Hematopoietic multipotent progenitor cell treated with erythropoietin and hydrocortisone succinate and interleukin-3 and kit ligand, for 17 days (in vitro differentiated cells): ENCODE results near the gene PTRH1.

Source experiments
- DNase-seq: peaks from one replicate; pipeline ENCODE4 v3.0.0-alpha.2; 2015; ENCODE audit warnings: low spot score

Gene PTRH1

GRCh38 chr9:127720031-127720864 is 4.8 kb upstream of the PTRH1 start:
- DNase-seq: no peak

DNA sequence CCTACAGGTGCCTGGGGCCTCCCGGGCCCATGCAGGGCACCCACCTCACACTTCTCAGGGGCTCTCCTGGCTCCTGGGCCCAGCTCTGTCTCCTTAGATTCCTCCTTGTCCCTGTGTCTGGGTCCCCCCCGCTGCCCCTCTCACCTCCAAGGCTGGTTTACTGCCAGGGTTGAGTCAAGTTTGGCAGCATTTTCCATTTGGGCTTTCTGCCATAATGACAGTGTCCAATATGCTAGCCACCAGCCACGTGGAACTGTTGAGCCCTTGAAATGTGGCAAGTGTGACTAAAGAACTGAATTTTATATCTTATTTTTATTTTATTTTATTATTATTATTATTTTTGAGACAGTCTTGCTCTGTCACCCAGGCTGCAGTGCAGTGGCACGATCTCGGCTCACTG is 2.3 kb upstream of the PTRH1 start:
- DNase-seq: no peak

GRCh38 chr9:127716412-127716811 is 949 bp upstream of the PTRH1 start:
- no peak for DNase-seq

- no peak for DNase-seq
Measured at GRCh38 chr9:127714951-127715469, 453 bp downstream of the PTRH1 start.

DNA sequence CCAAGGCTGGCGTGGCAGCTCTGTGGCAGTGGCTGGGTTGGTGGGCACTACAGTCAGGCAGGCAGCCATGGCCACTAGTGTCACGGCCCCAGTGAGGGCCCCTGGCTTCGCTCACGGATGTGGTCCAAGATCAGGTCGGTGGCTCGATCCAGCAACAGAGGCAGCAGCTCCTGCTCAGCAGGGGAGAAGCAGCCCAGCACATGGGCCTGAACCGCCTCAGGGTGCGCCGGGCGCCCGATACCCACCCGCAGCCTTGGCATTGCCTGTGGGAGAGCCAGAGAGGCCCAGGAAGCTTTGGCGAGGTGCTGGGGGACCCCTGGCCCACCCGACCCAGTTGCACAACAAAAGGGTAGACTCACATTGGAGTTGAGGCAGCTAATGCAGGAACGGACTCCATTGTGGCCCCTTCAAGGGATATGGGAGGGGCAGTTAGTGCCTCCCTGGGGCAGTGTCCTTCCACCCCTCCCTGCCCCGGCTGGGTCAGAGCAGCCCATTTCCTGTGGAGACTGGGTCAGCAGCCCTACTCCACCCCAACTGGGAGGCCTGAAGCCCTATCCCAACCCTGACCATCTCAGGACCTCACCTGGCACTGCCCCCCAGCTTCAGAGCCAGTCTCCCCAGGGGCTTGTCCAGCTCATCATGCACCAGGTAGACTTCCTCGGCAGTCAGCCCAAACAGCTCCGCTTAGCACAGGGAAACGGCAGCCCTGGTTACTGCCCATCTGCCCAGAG is 1.3 kb downstream of the PTRH1 start:
- no peak for DNase-seq

- no peak for DNase-seq
Measured at GRCh38 chr9:127712867-127713266, 2.6 kb downstream of the PTRH1 start.

DNA sequence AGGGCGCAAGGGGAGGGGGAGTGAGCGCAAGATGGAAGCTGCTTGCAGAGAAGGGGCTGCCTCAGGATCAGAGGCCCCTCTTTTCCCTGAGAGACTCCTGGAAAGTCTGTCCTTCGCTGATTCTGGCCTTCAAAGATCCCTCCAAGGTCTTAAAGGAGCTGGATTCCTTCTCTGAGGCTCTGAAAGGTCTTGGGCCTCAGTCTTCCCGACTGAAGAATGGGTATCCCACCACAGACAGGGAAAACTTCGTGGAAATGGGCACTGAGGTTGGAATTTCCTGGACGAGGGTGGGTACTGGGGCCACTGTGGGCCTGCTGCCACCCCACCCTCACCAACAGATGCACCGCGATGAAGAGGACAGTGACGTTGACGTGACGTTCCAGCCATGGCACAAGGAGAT is 3.1 kb downstream of the PTRH1 start:
- no peak for DNase-seq

- DNase-seq: no peak
Measured at GRCh38 chr9:127711831-127712274, 3.6 kb downstream of the PTRH1 start.

GRCh38 chr9:127711226-127711701 is 4.2 kb downstream of the PTRH1 start:
- DNase-seq: no peak

DNA sequence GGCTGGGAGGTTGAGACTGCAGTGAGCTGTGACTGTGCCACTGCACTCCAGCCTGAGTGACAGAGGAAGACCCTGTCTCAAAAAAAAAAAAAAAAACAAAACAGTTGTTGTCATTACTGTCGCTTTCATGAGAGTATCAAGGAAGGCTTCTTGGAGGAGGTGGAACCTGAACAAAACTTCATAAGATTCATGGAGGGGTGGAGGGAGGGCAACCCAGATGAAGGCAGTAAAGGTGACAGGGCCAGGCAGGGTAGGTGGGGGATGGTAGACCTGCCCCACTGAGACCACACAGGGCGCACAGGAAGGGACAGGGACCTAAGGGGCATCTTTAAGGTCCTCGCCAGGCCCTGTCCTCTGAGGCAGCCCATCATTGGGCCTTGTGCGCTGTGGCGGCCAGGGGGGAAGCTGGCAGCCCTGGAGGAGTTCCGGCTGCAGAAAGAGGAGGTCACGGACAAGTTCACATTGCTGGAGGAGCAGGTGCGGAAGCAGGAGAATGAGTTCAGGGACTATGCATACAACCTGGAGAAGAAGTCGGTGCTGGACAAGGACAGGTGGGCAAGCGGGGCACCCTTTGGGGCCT is 5.2 kb downstream of the PTRH1 start:
- no peak for DNase-seq

- DNase-seq: no peak
Measured at GRCh38 chr9:127708952-127709587, 6.4 kb downstream of the PTRH1 start.

GRCh38 chr9:127707766-127708165 is 7.7 kb downstream of the PTRH1 start:
- no peak for DNase-seq

DNA sequence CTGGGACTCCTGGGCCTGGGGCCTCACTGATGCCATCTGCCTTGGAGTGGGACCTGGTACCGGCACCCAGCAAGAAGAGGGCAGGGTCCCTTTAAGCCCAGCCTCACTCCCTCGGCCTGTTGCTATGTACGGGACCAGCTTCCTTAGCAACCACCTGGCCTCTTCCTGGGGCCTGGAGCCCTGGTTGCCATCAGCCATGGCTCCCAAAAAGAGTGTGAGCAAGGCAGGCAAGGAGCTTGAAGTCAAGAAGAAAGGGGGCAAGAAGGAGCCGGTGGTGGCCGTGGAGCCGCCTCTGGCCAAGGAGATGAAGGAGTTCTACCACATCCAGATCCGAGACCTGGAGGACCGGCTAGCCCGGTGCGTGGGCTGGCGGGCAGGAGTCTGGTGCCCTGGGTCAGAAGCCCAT is 8.6 kb downstream of the PTRH1 start, which contains the start of gene CFAP157:
Gene CFAP157, plus strand, starts transcription at position 153 of the 406 bp plus-strand sequence. Its CDS starts 44 bp downstream, at position 197.
- no peak for DNase-seq

DNA sequence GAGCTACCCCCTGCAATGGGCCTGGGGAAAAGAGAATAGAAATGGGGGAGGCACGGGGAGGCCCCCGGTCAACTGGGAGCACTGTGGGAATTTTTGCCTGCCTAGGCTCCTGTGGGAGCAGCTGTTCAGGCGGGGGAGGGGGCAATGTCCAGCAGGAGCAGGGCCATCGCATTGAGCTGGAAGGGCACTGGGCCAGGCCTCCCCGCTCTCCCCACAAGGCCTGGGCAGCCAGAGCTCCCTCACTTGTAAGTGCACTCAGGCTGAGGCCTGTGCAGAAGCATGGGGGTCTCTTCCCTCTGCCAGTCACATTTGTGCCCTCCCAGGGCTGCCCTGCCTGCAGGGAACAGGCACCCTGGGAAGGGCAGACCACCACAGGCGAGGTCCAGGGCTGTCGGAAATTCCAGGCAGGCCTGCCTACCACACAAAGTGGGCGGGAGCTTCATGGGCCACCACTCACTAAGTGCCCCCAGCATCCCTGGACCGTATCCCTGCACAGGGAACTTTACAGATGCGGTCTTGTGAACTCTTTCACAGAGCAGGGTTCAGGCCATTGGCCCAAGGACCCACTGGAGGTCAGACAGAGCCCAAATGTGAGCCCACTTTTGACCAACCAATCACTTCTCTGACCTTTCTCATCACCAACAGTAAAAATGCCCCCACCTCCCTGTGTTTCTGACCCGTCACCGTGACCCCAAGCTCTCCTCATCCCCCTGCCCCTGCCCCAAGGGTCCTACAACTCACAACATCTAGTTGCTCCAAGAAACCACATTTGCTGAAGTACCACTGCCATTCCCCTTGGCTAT is 9.7 kb downstream of the PTRH1 start:
- no peak for DNase-seq

GRCh38 chr9:127703289-127703946 is 12.0 kb downstream of the PTRH1 start:
- DNase-seq: no peak

- DNase-seq: no peak
Measured at GRCh38 chr9:127700594-127701255, 14.7 kb downstream of the PTRH1 start.

- DNase-seq: no peak
Measured at GRCh38 chr9:127700140-127700539, 15.3 kb downstream of the PTRH1 start.

DNA sequence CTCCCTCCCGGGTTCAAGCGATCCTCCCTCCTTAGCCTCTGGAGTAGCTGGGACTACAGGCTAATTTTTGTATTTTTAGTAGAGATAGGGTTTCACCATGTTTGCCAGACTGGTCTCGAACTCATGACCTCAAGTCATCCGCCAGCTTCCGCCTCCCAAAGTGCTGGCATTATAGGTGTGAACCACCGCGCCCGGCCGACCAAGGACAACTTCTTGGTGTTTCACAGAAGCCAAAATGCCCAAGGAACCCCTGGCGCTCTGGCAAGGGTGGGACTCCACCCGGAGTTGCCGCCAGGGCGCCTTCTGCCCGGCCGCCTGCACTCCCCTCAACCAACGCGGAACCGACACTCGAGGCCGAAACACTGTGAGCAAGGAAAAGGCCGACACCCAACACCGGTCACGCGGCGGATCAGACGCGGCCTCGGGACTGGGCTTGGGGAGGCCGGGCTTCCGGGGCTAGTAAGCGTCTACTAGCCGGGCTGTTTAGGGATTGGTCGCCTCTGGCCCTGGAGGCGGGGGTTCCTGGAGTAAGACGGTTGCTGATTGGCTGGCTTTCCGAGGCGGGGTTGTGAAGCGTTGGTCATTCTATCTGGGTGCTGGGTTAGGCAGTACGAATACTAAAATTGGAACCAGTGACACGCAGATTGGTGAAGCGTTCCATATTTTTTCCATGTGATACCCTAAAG is 16.3 kb downstream of the PTRH1 start:
- peak; percentile 87 for DNase-seq

- no peak for DNase-seq
Measured at GRCh38 chr9:127698386-127698785, 17.1 kb downstream of the PTRH1 start.
